Measurements from ENCODE around the gene CDKAL1.

CDKAL1 gene

GRCh38 chr6:20770773-20771172 is 236.5 kb downstream of the CDKAL1 start:
- no peaks in the 10 kb centered on the region for H3K36me3 ChIP-seq (replicated peaks)
- in situ Hi-C loops (cut with HindIII; ENCODE audit: low pct_ligation_motif_present, low sequenced_read_pairs) = no loop called here
- no peak for TF ChIP-seq CTCF (IDR thresholded peaks at IDR 0.05; ENCODE audit: low read depth, low read length, missing control alignments)
- DNase-seq = no peak
- H3K27me3 ChIP-seq (replicated peaks) = no peaks in the 10 kb centered on the region
- no peak overlapping the region for H3K4me3 ChIP-seq (ENCODE audit: low read depth, low read length)
- H3K27ac ChIP-seq = no peak overlapping the region

GRCh38 chr6:20771409-20771808 is 237.2 kb downstream of the CDKAL1 start:
- Histone ChIP-seq H3K27ac (no peak overlapping the region), H3K36me3 (replicated peaks) (no peaks in the 10 kb centered on the region), H3K4me3 (ENCODE audit: low read depth, low read length) (no peak overlapping the region), H3K27me3 (replicated peaks) (no peaks in the 10 kb centered on the region)
- no peak for TF ChIP-seq CTCF (IDR thresholded peaks at IDR 0.05; ENCODE audit: low read depth, low read length, missing control alignments)
- in situ Hi-C loops (cut with HindIII; ENCODE audit: low pct_ligation_motif_present, low sequenced_read_pairs) = no loop called here
- no peak for DNase-seq

- DNase-seq = no peak
- in situ Hi-C loops (cut with HindIII; ENCODE audit: low pct_ligation_motif_present, low sequenced_read_pairs) = no loop called here
- Histone ChIP-seq H3K4me3 (ENCODE audit: low read depth, low read length) (no peak overlapping the region), H3K36me3 (replicated peaks) (no peaks in the 10 kb centered on the region), H3K27ac (no peak overlapping the region), H3K27me3 (replicated peaks) (no peaks in the 10 kb centered on the region)
- TF ChIP-seq CTCF (IDR thresholded peaks at IDR 0.05; ENCODE audit: low read depth, low read length, missing control alignments) = no peak
Measured at GRCh38 chr6:20773822-20774221, 239.6 kb downstream of the CDKAL1 start.

- H3K27me3 ChIP-seq (replicated peaks) = no peaks in the 10 kb centered on the region
Measured at GRCh38 chr6:20775981-20776380, 241.7 kb downstream of the CDKAL1 start.

GRCh38 chr6:20777801-20778200 is 243.5 kb downstream of the CDKAL1 start:
- no peak overlapping the region for H3K4me3 ChIP-seq (ENCODE audit: low read depth, low read length)
- no peak for DNase-seq
- H3K27me3 ChIP-seq (replicated peaks) = no peaks in the 10 kb centered on the region
- no peaks in the 10 kb centered on the region for H3K36me3 ChIP-seq (replicated peaks)
- no peak for TF ChIP-seq CTCF (IDR thresholded peaks at IDR 0.05; ENCODE audit: low read depth, low read length, missing control alignments)
- in situ Hi-C loops (cut with HindIII; ENCODE audit: low pct_ligation_motif_present, low sequenced_read_pairs) = no loop called here
- no peak overlapping the region for H3K27ac ChIP-seq

More at GRCh38 chr6:20775981-20776380, 241.7 kb downstream of the CDKAL1 start:
- DNase-seq = no peak
- H3K4me3 ChIP-seq (ENCODE audit: low read depth, low read length) = no peak overlapping the region
- no peak overlapping the region for H3K27ac ChIP-seq
- no peaks in the 10 kb centered on the region for H3K36me3 ChIP-seq (replicated peaks)
- TF ChIP-seq CTCF (IDR thresholded peaks at IDR 0.05; ENCODE audit: low read depth, low read length, missing control alignments) = no peak
- in situ Hi-C loops (cut with HindIII; ENCODE audit: low pct_ligation_motif_present, low sequenced_read_pairs) = no loop called here

GRCh38 chr6:20778459-20778858 is 244.2 kb downstream of the CDKAL1 start:
- H3K27ac ChIP-seq = no peak overlapping the region
- TF ChIP-seq CTCF (IDR thresholded peaks at IDR 0.05; ENCODE audit: low read depth, low read length, missing control alignments) = no peak
- in situ Hi-C loops (cut with HindIII; ENCODE audit: low pct_ligation_motif_present, low sequenced_read_pairs) = no loop called here
- no peaks in the 10 kb centered on the region for H3K36me3 ChIP-seq (replicated peaks)
- no peaks in the 10 kb centered on the region for H3K27me3 ChIP-seq (replicated peaks)
- no peak for DNase-seq
- no peak overlapping the region for H3K4me3 ChIP-seq (ENCODE audit: low read depth, low read length)

Data from brain microvascular endothelial cell (primary cell).